Transverse colon (tissue), 4 donors: ENCODE measurements around the gene PROK1. TPM values are rescaled to one million over a fixed set of nuclear protein-coding genes. Genes with fewer than 3 reads are reported as not detected.

Experiments
- DNase-seq: peaks from one replicate; pipeline ENCODE4 v3.0.0-alpha.2; 2019
- H3K27ac ChIP-seq, 4 donors: fragments of 200-600 bp; sonication (generic); 2 replicates each; pipeline ENCODE4 v1.5.1; 2016 to 2018; ENCODE audit warnings: inconsistent platforms in 4 of 4
- H3K27me3 ChIP-seq: fragments of 200-600 bp; sonication (generic); 2 replicates; pipeline ENCODE4 v1.5.1; 2017; ENCODE audit warnings: inconsistent platforms
- H3K36me3 ChIP-seq, 4 donors: fragments of 200-600 bp; sonication (generic); 2 replicates each; pipeline ENCODE4 v1.5.1; 2017 to 2019; ENCODE audit warnings: inconsistent platforms in 4 of 4
- H3K4me1 ChIP-seq, 4 donors: fragments of 200-600 bp; sonication (generic); 2 replicates each; pipeline ENCODE4 v1.5.1; 2017 to 2020; ENCODE audit warnings: inconsistent platforms in 4 of 4
- H3K4me3 ChIP-seq, 4 donors: fragments of 200-600 bp; sonication (generic); 1 replicate in 1 of 4; 2 replicates in 3 of 4; pipeline versions ENCODE4 v1.5.1 to v1.6.1; 2017 to 2019; ENCODE audit warnings: inconsistent platforms in 4 of 4
- H3K9me3 ChIP-seq, 2 donors: fragments of 200-600 bp; sonication (generic); 2 replicates each; pipeline ENCODE4 v1.5.1; 2017 to 2019; ENCODE audit warnings: inconsistent platforms in 2 of 2
- CTCF ChIP-seq, 5 experiments: fragments of 200-600 bp in 3 of 5; fragments of 450-650 bp in 2 of 5; sonication (generic) in 3 of 5; IDR thresholded peaks; 1 replicate in 2 of 5; 2 replicates in 3 of 5; pipeline ENCODE4 v1.5.1; 2016 to 2017; ENCODE audit warnings: antibody characterized with exemption in 5 of 5, inconsistent platforms in 3 of 5, mild to moderate bottlenecking in 2 of 5, moderate library complexity in 1 of 5
- EP300 ChIP-seq: sonication (generic); formaldehyde crosslinking; IDR thresholded peaks from one replicate; pipeline ENCODE4 v1.6.1; 2017; ENCODE audit warnings: antibody characterized with exemption, low read depth
- POLR2A ChIP-seq: fragments of 450-650 bp; IDR thresholded peaks from one replicate; pipeline ENCODE4 v1.6.1; 2016; ENCODE audit warnings: antibody characterized with exemption, mild to moderate bottlenecking, moderate library complexity
- POLR2AphosphoS5 ChIP-seq, 3 donors: sonication (generic); formaldehyde crosslinking; IDR thresholded peaks; one replicate each; pipeline ENCODE4 v1.6.1; 2016; ENCODE audit warnings: antibody characterized with exemption in 3 of 3
- WGBS, 2 donors: methylation state at CpG; one replicate each; pipeline ENCODE4 v1.1.5; 2018; ENCODE audit warnings: low coverage in 1 of 2; 5-methylcytosine and 5-hydroxymethylcytosine counted together
- in situ Hi-C, 4 donors: fragments of 200-750 bp; cut with MboI; loops; one replicate each; pipeline versions ENCODE4 v1.15.0 to v1.15.1; 2017; ENCODE audit warnings: low sequenced_read_pairs in 3 of 4, low pct_ligation_motif_present in 1 of 4, low pct_unique_long_range_greater_than_20kb in 1 of 4
- intact Hi-C: fragments of 100-400 bp; cut with DNase I; formaldehyde crosslinking; loops from one replicate; pipeline ENCODE4 v1.15.1; 2023; ENCODE audit warnings: low total_unique reads
- total RNA-seq, 4 donors: library from RNA; depleted of rRNA; stranded (reverse); fragments of >200 nt; gene quantifications; one replicate each; pipeline ENCODE4 v1.1.0, GENCODE V29; 2016

The PROK1 gene
- total RNA-seq, 4 donors from 2014 or later = not detected

- Histone ChIP-seq H3K4me1 (no peaks in the 10 kb centered on the region), H3K27me3 (peaks cover 15% of the 10 kb centered on the region), H3K36me3 (no peaks in the 10 kb centered on the region), H3K27ac (no peak overlapping the region), H3K9me3 (no peaks in the 10 kb centered on the region), H3K4me3 (no peak overlapping the region)
- in situ Hi-C loops (no loop called here), intact Hi-C loops (no loop called here)
- TF ChIP-seq EP300 (no peak), CTCF (IDR thresholded peaks at IDR 0.05) (no peak), POLR2AphosphoS5 (IDR thresholded peaks at IDR 0.05) (no peak), POLR2A (no peak)
- WGBS, 2 donors = 60 to 61% methylated on average over 2 to 6 of the region's 6 CpGs
- DNase-seq = no peak
These were observed 20.6 kb upstream of the PROK1 start for GRCh38 chr1:110430366-110430765.

- no peak for TF ChIP-seq EP300
- TF ChIP-seq POLR2A = no peak
- TF ChIP-seq POLR2AphosphoS5 (IDR thresholded peaks at IDR 0.05) = no peak
- TF ChIP-seq CTCF (IDR thresholded peaks at IDR 0.05) = no peak
- H3K9me3 ChIP-seq = no peaks in the 10 kb centered on the region
- H3K36me3 ChIP-seq = no peaks in the 10 kb centered on the region
- no peak for DNase-seq
- intact Hi-C loops = no loop called here
- WGBS, 2 donors = 80% methylated on average over 4 of the region's 4 CpGs; no CpG with 5 or more reads in 1 of the 2 donors
- no peaks in the 10 kb centered on the region for H3K4me1 ChIP-seq
- peaks cover 15% of the 10 kb centered on the region for H3K27me3 ChIP-seq
- H3K27ac ChIP-seq = no peak overlapping the region
- in situ Hi-C loops = no loop called here
- H3K4me3 ChIP-seq = no peak overlapping the region
These were observed 20.0 kb upstream of the PROK1 start for GRCh38 chr1:110430901-110431300.

- H3K9me3 ChIP-seq = no peaks in the 10 kb centered on the region
- no peak for DNase-seq
- H3K4me1 ChIP-seq = no peaks in the 10 kb centered on the region
- H3K27ac ChIP-seq = no peak overlapping the region
- peaks cover 15% of the 10 kb centered on the region for H3K27me3 ChIP-seq
- H3K36me3 ChIP-seq = no peaks in the 10 kb centered on the region
- TF ChIP-seq EP300 (no peak), POLR2A (no peak), CTCF (IDR thresholded peaks at IDR 0.05) (no peak), POLR2AphosphoS5 (IDR thresholded peaks at IDR 0.05) (no peak)
- intact Hi-C loops (no loop called here), in situ Hi-C loops (no loop called here)
- 84 to 86% methylated on average over 2 of the region's 2 CpGs for WGBS, 2 donors
- no peak overlapping the region for H3K4me3 ChIP-seq
These were observed 17.7 kb upstream of the PROK1 start for GRCh38 chr1:110433213-110433612.

- Histone ChIP-seq H3K36me3 (no peaks in the 10 kb centered on the region), H3K9me3 (no peaks in the 10 kb centered on the region), H3K4me3 (no peak overlapping the region), H3K4me1 (no peaks in the 10 kb centered on the region), H3K27ac (no peak overlapping the region), H3K27me3 (peaks cover 15% of the 10 kb centered on the region)
- WGBS, 2 donors = 43% methylated on average over 3 of the region's 3 CpGs; no CpG with 5 or more reads in 1 of the 2 donors
- TF ChIP-seq CTCF (IDR thresholded peaks at IDR 0.05) = no peak
- no peak for TF ChIP-seq EP300
- no peak for TF ChIP-seq POLR2AphosphoS5 (IDR thresholded peaks at IDR 0.05)
- no peak for TF ChIP-seq POLR2A
- DNase-seq = no peak
- intact Hi-C loops (no loop called here), in situ Hi-C loops (no loop called here)
These were observed 17.1 kb upstream of the PROK1 start for GRCh38 chr1:110433803-110434202.
